Uterus (tissue), 4 donors: ENCODE data around the gene LGSN. TPM values are rescaled to one million over a fixed set of nuclear protein-coding genes. Genes with fewer than 3 reads are reported as not detected.

Experiments used
- DNase-seq, 2 donors: peaks; one replicate each; pipeline ENCODE4 v3.0.0-alpha.2; 2019 to 2020
- H3K27ac ChIP-seq, 2 donors: fragments of 200-600 bp; sonication (generic); 1 replicate in 1 of 2; 2 replicates in 1 of 2; pipeline ENCODE4 v1.5.1; 2016 to 2018
- H3K27me3 ChIP-seq, 2 donors: fragments of 200-600 bp; sonication (generic); one replicate each; pipeline ENCODE4 v1.5.1; 2018 to 2019; ENCODE audit warnings: control low read depth in 1 of 2
- H3K36me3 ChIP-seq, 2 donors: fragments of 200-600 bp; sonication (generic); one replicate each; pipeline ENCODE4 v1.5.1; 2019; ENCODE audit warnings: control low read depth in 1 of 2
- H3K4me1 ChIP-seq, 2 donors: fragments of 200-600 bp; sonication (generic); one replicate each; pipeline ENCODE4 v1.5.1; 2018 to 2019; ENCODE audit warnings: control low read depth in 1 of 2
- H3K4me3 ChIP-seq, 2 donors: fragments of 200-600 bp; sonication (generic); 1 replicate in 1 of 2; 2 replicates in 1 of 2; pipeline ENCODE4 v1.5.1; 2018 to 2019; ENCODE audit warnings: mild to moderate bottlenecking in 1 of 2
- H3K9me3 ChIP-seq, 2 donors: fragments of 200-600 bp; sonication (generic); one replicate each; pipeline ENCODE4 v1.5.1; 2019; ENCODE audit warnings: control low read depth in 1 of 2
- CTCF ChIP-seq, 4 experiments: fragments of 200-600 bp in 2 of 4; fragments of 450-650 bp in 2 of 4; sonication (generic) in 2 of 4; IDR thresholded peaks; one replicate each; pipeline ENCODE4 v1.5.1; 2016 to 2019; ENCODE audit warnings: antibody characterized with exemption in 4 of 4, mild to moderate bottlenecking in 2 of 4, moderate library complexity in 1 of 4
- POLR2A ChIP-seq, 2 donors: fragments of 450-650 bp; IDR thresholded peaks; one replicate each; pipeline ENCODE4 v1.6.1; 2016; ENCODE audit warnings: antibody characterized with exemption in 2 of 2, mild to moderate bottlenecking in 1 of 2, moderate library complexity in 1 of 2
- intact Hi-C: fragments of 100-400 bp; cut with DNase I; formaldehyde crosslinking; loops from one replicate; pipeline ENCODE4 v1.15.1; 2023; ENCODE audit warnings: low total_unique reads
- total RNA-seq, 4 donors: library from RNA; depleted of rRNA in 3 of 4; stranded (reverse); fragments of >200 nt in 3 of 4; gene quantifications; one replicate each; pipeline versions ENCODE4 v1.1.0 to v1.2.4, GENCODE V29; 2014 to 2023
- donor health status: DM: yes; HTN: yes; CAD: no.

Gene LGSN
- total RNA-seq, 4 donors from 2014 or later = 0.41 TPM; not detected in 3

GRCh38 chr6:63263444-63263843 lies 56.3 kb downstream of the LGSN start:
- TF ChIP-seq POLR2A (IDR thresholded peaks at IDR 0.05) (no peak), CTCF (IDR thresholded peaks at IDR 0.05) (no peak)
- Histone ChIP-seq H3K27ac (no peak overlapping the region), H3K36me3 (no peaks in the 10 kb centered on the region), H3K4me3 (no peak overlapping the region), H3K4me1 (no peaks in the 10 kb centered on the region), H3K9me3 (no peaks in the 10 kb centered on the region), H3K27me3 (no peaks in the 10 kb centered on the region)
- DNase-seq = no peak
- intact Hi-C loops = no loop called here

GRCh38 chr6:63261820-63262219 lies 58.0 kb downstream of the LGSN start:
- no peak overlapping the region for H3K27ac ChIP-seq
- intact Hi-C loops = no loop called here
- H3K4me3 ChIP-seq = no peak overlapping the region
- no peak for DNase-seq
- no peaks in the 10 kb centered on the region for H3K27me3 ChIP-seq
- TF ChIP-seq POLR2A (IDR thresholded peaks at IDR 0.05) (no peak), CTCF (IDR thresholded peaks at IDR 0.05) (no peak)
- H3K36me3 ChIP-seq = no peaks in the 10 kb centered on the region
- no peaks in the 10 kb centered on the region for H3K4me1 ChIP-seq
- H3K9me3 ChIP-seq = no peaks in the 10 kb centered on the region

GRCh38 chr6:63259153-63259552 lies 60.6 kb downstream of the LGSN start:
- no peak for DNase-seq
- Histone ChIP-seq H3K4me3 (no peak overlapping the region), H3K27me3 (no peaks in the 10 kb centered on the region), H3K9me3 (no peaks in the 10 kb centered on the region), H3K4me1 (no peaks in the 10 kb centered on the region), H3K27ac (no peak overlapping the region), H3K36me3 (no peaks in the 10 kb centered on the region)
- TF ChIP-seq POLR2A (IDR thresholded peaks at IDR 0.05) = no peak
- no peak for TF ChIP-seq CTCF (IDR thresholded peaks at IDR 0.05)
- intact Hi-C loops = no loop called here

GRCh38 chr6:63249875-63250482 lies 69.8 kb downstream of the LGSN start:
- Histone ChIP-seq H3K4me3 (no peak overlapping the region), H3K27me3 (no peaks in the 10 kb centered on the region), H3K4me1 (no peaks in the 10 kb centered on the region), H3K36me3 (no peaks in the 10 kb centered on the region), H3K9me3 (no peaks in the 10 kb centered on the region), H3K27ac (no peak overlapping the region)
- no peak for DNase-seq
- TF ChIP-seq CTCF (IDR thresholded peaks at IDR 0.05) = no peak
- no peak for TF ChIP-seq POLR2A (IDR thresholded peaks at IDR 0.05)
- intact Hi-C loops = no loop called here

GRCh38 chr6:63246581-63246980 lies 73.2 kb downstream of the LGSN start:
- H3K9me3 ChIP-seq = no peaks in the 10 kb centered on the region
- no peaks in the 10 kb centered on the region for H3K4me1 ChIP-seq
- no peak for DNase-seq
- no peak overlapping the region for H3K27ac ChIP-seq
- H3K27me3 ChIP-seq = no peaks in the 10 kb centered on the region
- TF ChIP-seq CTCF (IDR thresholded peaks at IDR 0.05) (no peak), POLR2A (IDR thresholded peaks at IDR 0.05) (no peak)
- intact Hi-C loops = no loop called here
- H3K36me3 ChIP-seq = no peaks in the 10 kb centered on the region
- H3K4me3 ChIP-seq = no peak overlapping the region
